H7 (cell line): ENCODE measurements around the gene S1PR4. TPM values are rescaled to one million over a fixed set of nuclear protein-coding genes. Genes with fewer than 3 reads are reported as not detected.
A peak's percentile ranks its signal among the peaks of the same experiment; 100 is the strongest.
"Not testable (repeated sequence)": the region's sequence is repeated elsewhere in the genome, so short reads cannot be mapped to it uniquely, and the experiment has no call there.

Experiments used
- DNase-seq: peaks from one replicate; pipeline ENCODE4 v3.0.0; 2012
- H3K27me3 ChIP-seq: 2 replicates; pipeline ENCODE4 v1.6.0; 2011; ENCODE audit warnings: mild to moderate bottlenecking, low read length; ENCODE audit not compliant: control insufficient read depth, insufficient read depth
- H3K36me3 ChIP-seq: replicated peaks from 2 replicates; pipeline ENCODE4 v1.5.1; 2011; ENCODE audit warnings: low read length; ENCODE audit not compliant: control insufficient read depth, insufficient read depth
- H3K4me3 ChIP-seq: 2 replicates; pipeline ENCODE4 v1.5.1; 2011; ENCODE audit warnings: low read depth, mild to moderate bottlenecking, control low read depth, low read length, moderate library complexity; ENCODE audit not compliant: insufficient read depth
- total RNA-seq: library from RNA; depleted of rRNA; stranded (reverse); fragments of >200 nt; shearing (Covaris generic); gene quantifications from 2 replicates; pipeline ENCODE4 v1.2.3, GENCODE V29; 2014

S1PR4 gene
- total RNA-seq, 1 experiment from 2014 or later: not detected

GRCh38 chr19:3148503-3148902 lies 30.1 kb upstream of the S1PR4 start:
- no peaks in the 10 kb centered on the region for H3K36me3 ChIP-seq
- no peaks in the 10 kb centered on the region; the same call in 1 of the 2 replicates for H3K27me3 ChIP-seq
- DNase-seq: no peak
- no peak overlapping the region for H3K4me3 ChIP-seq

- no peak for DNase-seq
- no peaks in the 10 kb centered on the region; the same call in 1 of the 2 replicates for H3K27me3 ChIP-seq
- no peak overlapping the region for H3K4me3 ChIP-seq
- no peaks in the 10 kb centered on the region for H3K36me3 ChIP-seq
Observed at GRCh38 chr19:3149089-3149488, 29.5 kb upstream of the S1PR4 start.

GRCh38 chr19:3149526-3150505 lies 28.8 kb upstream of the S1PR4 start:
- no peaks in the 10 kb centered on the region; the same call in 1 of the 2 replicates for H3K27me3 ChIP-seq
- H3K4me3 ChIP-seq: no peak overlapping the region
- DNase-seq: peak; percentile 70
- no peaks in the 10 kb centered on the region for H3K36me3 ChIP-seq

GRCh38 chr19:3150739-3151329 lies 27.7 kb upstream of the S1PR4 start:
- DNase-seq: no peak
- Histone ChIP-seq H3K27me3 (no peaks in the 10 kb centered on the region; the same call in 1 of the 2 replicates), H3K4me3 (no peak overlapping the region), H3K36me3 (no peaks in the 10 kb centered on the region)

- no peaks in the 10 kb centered on the region for H3K36me3 ChIP-seq
- H3K4me3 ChIP-seq: no peak overlapping the region
- peak; percentile 46 for DNase-seq
- no peaks in the 10 kb centered on the region; the same call in 1 of the 2 replicates for H3K27me3 ChIP-seq
Observed at GRCh38 chr19:3151563-3152418, 26.8 kb upstream of the S1PR4 start.

GRCh38 chr19:3152419-3152780 lies 26.2 kb upstream of the S1PR4 start:
- no peak for DNase-seq
- H3K27me3 ChIP-seq: no peaks in the 10 kb centered on the region; the same call in 1 of the 2 replicates

GRCh38 chr19:3153286-3154230 lies 25.0 kb upstream of the S1PR4 start:
- Histone ChIP-seq H3K36me3 (no peaks in the 10 kb centered on the region), H3K4me3 (no peak overlapping the region), H3K27me3 (no peaks in the 10 kb centered on the region; the same call in 1 of the 2 replicates)
- no peak for DNase-seq

More at GRCh38 chr19:3152419-3152780, 26.2 kb upstream of the S1PR4 start:
- no peaks in the 10 kb centered on the region for H3K36me3 ChIP-seq
- H3K4me3 ChIP-seq: no peak overlapping the region

GRCh38 chr19:3154447-3154846 lies 24.1 kb upstream of the S1PR4 start:
- not testable (repeated sequence) for H3K27me3 ChIP-seq, DNase-seq, H3K36me3 ChIP-seq, H3K4me3 ChIP-seq

GRCh38 chr19:3154957-3155736 lies 23.4 kb upstream of the S1PR4 start:
- no peaks in the 10 kb centered on the region for H3K27me3 ChIP-seq
- no peak for DNase-seq
- no peak overlapping the region for H3K4me3 ChIP-seq
- no peaks in the 10 kb centered on the region for H3K36me3 ChIP-seq

GRCh38 chr19:3157096-3157845 lies 21.3 kb upstream of the S1PR4 start:
- Histone ChIP-seq H3K27me3 (no peaks in the 10 kb centered on the region; the same call in 1 of the 2 replicates), H3K4me3 (no peak overlapping the region), H3K36me3 (no peaks in the 10 kb centered on the region)
- no peak for DNase-seq

GRCh38 chr19:3159565-3159964 lies 19.0 kb upstream of the S1PR4 start:
- Histone ChIP-seq H3K36me3 (no peaks in the 10 kb centered on the region), H3K27me3 (peaks cover 2% of the 10 kb centered on the region; the same call in 1 of the 2 replicates), H3K4me3 (no peak overlapping the region)
- peak; percentile 50 for DNase-seq

GRCh38 chr19:3160219-3160618 lies 18.4 kb upstream of the S1PR4 start:
- no peak overlapping the region for H3K4me3 ChIP-seq
- peaks cover 2% of the 10 kb centered on the region; the same call in 1 of the 2 replicates for H3K27me3 ChIP-seq
- no peak for DNase-seq
- H3K36me3 ChIP-seq: no peaks in the 10 kb centered on the region
